Colon (tissue), 2 donors: ENCODE measurements around the gene KIAA1614.
"Not testable (repeated sequence)": the region's sequence is repeated elsewhere in the genome, so short reads cannot be mapped to it uniquely, and the experiment has no call there.

Experiments used
- FAIRE-seq: peaks from 2 replicates; lab custom pipeline; 2012; peaks lifted over from hg19 to GRCh38; lab: Jason Lieb, UNC
- donor health status: control.
- donor health status: control.

KIAA1614 gene

GRCh38 chr1:180941518-180942275 lies 29.0 kb downstream of the KIAA1614 start:
- no peak for FAIRE-seq

- FAIRE-seq = no peak
Observed at GRCh38 chr1:180945151-180945550, 32.5 kb downstream of the KIAA1614 start.

GRCh38 chr1:180945551-180945950 lies 32.9 kb downstream of the KIAA1614 start:
- FAIRE-seq = no peak

DNA sequence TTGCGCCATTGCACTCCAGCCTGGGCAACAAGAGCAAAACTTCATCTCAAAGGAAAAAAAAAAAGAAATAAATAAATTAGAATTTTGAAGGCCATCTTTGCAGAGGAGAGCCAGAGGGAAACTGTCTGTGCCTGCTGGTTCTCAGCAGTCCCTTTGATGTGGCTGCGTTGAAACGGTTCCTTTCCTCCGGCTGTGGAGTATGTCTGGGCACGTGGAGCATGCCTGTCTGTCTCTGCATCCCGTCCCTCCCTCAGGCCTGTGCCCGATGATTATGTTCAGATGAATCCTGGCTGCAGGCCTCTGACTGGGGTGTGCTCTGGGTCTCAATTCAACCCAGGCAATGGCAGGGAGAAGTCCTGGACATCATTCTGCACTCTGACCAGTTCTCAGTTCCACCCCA lies 33.4 kb downstream of the KIAA1614 start:
- FAIRE-seq = no peak

DNA sequence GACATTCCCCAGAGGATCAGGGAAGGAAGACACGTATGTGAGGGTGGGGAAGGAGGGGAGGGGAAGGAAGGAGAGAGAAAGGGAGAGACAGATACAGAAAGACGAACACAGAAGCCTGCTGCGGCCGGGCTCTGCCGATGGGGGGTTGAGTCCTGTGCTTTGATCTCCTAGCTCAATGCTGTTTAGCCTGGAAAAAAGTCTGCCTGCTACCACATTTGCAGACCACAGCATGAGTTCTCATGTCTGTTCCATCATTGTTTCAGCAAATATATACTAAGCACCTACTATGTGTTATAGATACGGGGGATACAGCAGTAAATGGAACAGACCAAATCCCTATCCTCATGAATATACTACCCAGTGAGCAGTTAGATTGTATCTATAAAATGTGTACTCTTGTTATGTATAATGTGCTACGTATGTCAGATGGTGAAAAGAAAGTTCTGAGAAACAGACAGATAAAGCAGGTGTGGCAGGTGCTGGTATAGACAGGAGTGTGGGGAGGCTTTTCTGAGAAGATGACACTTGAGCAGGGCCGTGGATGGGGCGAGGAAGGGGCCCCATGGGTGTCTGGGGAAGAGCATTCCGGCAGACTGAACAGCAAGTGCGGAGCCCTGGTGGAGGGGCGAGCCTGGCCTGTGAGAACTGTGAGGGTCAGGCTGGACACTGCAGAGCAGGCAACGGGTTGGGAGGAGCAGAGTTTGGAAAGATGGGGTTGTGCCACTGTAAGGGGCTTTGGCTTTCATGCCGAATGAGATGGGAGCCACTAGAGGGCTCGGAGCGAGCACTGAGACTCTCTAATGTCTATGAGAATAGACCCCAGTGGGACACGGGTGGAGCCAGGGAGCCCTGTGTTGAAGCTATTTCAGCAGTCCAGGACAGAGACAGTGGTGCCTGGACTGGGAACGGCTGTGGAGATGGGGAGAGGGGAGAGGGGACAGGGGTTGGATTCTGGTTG lies 34.1 kb downstream of the KIAA1614 start:
- no peak for FAIRE-seq

- no peak for FAIRE-seq
Observed at GRCh38 chr1:180947499-180947885, 34.8 kb downstream of the KIAA1614 start.

- no peak for FAIRE-seq
Observed at GRCh38 chr1:180947901-180948640, 35.4 kb downstream of the KIAA1614 start.

DNA sequence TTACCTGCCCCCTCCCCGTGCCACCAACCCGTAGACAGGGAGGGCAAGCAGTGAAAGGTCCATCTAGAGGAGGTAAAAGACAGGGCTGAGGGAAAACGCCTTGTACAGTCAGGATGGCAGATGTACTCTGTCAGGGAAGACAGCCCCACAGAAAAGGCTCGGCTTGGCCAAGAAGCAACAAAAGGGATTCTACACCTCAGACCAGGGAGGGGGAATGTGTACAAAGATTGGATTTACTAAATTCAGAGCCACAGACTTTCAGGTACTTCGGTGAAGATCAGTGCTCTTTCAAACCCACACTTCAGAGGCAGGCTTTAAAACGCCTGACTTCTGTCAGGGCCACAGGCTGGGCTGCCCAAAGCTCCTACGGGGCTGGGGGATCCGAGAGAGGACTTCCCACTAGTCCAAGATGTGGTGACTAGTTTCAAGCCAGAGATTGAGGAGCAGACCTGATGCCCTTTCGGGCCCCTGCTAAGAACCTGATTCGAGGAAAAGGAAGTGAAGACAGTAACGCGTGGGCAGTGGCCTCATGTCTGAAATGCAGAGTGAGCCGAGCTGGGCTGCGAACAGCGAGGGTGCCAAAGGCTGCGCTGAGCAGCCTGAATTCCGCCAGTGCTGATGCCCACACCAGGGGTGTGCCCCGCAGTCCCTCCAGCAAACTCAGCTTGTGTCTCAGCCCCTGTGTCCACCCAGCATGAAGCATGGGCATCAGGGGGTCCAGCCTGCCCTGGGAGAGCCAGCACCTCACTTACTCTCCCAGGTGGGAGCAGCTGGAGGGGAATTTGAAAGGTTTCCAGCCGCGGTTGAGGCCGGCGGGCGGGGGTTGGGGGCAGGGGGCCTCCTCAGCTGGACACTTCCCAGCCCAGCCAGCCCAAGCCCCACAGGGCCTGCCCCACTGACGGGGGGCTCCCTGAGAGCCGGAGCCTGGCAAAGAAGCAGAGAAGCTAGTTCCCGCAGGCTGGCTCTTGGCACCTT lies 36.2 kb downstream of the KIAA1614 start:
- FAIRE-seq = no peak

DNA sequence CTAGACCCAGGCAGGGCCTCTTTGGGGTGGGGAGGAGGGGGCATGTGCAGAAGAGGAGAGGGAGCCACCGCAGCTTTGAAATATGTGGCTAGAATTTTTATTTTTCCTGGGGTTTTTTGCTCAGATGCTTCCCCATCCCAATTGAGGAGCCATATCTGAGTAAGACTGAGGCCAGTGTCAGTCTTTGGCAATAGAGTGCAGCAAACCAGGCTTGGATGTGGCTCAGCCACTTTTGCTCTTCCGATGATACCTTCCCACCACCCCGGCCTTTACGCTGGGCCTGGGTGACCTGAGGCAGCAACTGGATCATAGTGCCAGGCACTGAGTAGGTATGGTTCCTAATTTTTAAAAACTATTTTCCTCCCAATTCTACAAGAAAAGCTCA lies 36.9 kb downstream of the KIAA1614 start:
- FAIRE-seq = no peak

GRCh38 chr1:180950321-180950720 lies 37.6 kb downstream of the KIAA1614 start:
- FAIRE-seq = no peak

DNA sequence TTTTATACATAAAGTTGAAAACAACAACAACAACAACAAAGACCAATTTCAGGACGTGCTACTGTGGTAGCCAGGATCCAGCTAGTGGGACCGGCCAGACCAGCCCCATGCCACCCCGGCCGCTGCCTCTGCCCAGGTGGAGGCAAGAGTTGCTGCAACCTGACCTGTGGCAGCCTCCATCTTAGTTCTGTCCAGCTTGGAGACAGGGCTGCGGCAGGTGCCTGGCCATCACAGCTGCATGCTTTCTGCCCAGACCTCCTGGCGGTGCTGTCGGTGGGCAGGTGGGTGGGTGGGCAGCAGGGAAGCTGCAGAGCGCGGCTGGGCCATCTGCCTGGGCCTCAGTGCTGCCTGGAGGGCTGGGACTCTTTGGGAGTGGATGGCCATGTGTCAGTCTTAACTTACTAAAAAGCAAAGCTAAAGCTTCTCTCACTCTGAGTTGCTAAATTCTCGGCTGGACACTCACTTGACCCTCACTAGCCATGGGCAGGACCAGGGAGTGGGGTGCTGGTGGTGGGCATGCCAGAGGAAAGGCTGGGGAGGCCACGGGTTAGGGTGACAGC lies 38.6 kb downstream of the KIAA1614 start:
- FAIRE-seq = no peak

- FAIRE-seq = no peak
Observed at GRCh38 chr1:180951836-180952656, 39.3 kb downstream of the KIAA1614 start.

- FAIRE-seq = no peak
Observed at GRCh38 chr1:180952657-180953013, 39.9 kb downstream of the KIAA1614 start.

DNA sequence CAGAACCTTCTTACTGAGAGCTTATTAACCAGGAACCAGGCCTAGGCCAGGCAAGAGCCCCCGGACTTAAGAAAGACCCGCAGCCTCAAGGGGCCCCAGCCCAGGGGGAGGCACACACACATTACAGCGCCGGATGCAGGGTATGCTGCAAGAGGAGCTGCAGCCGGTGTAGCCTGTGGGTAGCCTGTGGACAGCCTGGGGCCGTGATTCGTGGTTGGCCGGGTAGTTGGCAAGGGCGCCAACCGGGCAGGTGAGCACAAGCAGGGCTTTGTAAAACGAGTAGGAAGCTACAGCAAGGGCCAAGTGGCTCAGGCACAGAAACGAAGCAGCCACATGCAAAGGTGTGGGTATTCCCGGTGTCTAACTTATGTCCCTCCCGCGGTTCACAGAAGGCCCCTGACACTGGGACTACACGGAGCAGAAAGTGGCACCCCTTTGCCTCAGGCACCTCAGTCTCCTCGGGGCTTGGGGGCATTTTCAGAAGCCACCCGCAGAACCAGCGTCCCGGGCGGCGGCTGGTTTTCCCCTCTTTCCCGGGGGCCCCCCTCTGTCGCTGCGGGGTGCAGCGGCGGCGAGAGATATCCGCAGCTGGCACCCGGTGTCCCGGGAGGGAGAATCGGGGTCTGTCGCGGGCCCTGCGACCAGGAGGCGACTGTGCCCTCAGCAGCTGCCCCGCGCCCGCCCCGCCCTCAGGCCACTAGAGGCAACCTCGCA lies 40.8 kb downstream of the KIAA1614 start:
- no peak for FAIRE-seq

DNA sequence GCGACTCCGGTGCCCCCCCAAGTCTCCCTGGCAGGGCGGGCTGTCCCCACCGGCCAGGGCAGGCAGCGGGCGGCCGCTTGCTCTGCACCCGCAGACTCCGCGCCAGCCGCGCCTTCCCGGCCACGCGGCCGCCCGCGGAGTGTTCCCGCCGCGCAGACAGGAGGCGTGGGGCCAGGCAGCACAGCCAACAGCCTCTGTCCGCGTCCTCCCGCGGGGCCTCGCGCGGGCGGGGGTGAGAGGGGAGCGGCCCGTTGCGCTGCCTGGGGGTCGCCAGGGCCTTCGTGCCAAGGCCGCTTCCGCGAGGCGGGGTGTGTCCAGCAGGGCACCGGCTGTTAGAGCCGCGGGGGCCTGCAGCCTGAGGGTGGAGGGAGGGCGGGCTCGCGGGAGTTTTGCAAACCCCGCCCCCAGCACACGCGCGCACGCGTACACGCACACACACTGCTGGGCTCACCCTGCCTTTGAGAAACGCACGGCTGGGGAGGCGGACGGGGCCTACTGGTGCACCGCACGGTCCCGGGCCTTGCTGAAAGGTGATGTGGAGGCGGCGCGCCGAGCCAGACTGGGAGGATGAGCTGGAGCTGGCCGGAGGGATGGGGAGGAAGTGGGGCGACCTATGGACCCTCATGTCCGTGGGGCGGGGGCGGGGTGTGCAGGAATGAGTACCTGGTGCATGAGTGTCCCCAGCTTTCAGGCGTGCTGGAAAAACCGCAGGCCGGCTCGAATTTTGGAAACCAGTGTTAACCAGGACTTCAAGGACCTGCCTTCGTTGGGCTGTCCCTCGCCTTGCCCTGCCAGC lies 41.5 kb downstream of the KIAA1614 start:
- FAIRE-seq = no peak

DNA sequence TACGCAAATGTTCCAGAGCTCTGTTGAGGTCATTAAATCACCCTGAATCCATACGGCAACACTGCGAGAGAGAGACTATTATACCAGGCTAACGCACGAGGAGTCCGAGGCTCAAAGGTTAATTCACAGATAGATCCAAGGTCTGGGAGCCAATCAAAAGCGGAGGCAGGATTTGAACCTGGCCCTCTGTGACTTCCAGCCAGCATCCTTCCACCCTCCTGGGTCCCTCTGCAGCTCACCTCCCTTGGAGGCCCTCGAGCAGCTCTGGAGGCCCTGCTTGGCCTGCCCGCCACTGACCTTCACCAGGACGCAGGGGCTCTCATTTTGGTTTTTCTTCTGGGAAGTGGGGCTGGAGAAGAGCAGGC lies 42.1 kb downstream of the KIAA1614 start:
- FAIRE-seq = no peak

DNA sequence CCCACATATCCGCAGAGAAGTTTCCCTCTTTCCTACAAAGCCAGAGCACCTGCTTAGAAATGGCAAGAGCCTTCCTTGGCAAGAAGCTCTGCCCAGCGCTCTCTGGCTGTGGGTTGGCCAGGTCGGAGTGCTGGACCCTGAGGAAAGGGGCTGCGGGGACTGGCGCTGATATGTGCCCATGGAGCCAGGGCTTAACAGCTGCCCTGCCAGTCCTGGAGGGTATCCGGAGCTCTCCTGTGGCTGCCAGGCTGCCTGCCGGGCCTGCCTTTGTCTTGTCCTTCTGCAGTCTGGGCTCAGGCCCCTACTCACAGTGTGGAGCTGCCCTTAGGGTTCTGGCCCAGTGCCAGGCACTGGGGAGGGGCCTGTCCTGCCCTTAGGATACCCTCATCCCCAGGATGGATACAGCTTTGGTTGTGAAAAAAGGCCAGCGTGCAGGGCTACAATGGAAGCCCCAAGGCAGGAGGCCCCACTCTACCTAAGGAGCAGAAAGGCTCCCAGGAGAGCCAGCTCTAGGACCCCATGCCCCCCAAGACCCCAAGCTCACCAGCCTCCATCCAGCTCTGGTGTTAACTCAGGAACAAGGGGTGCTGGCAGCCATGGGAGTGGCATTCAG lies 43.4 kb downstream of the KIAA1614 start:
- no peak for FAIRE-seq

DNA sequence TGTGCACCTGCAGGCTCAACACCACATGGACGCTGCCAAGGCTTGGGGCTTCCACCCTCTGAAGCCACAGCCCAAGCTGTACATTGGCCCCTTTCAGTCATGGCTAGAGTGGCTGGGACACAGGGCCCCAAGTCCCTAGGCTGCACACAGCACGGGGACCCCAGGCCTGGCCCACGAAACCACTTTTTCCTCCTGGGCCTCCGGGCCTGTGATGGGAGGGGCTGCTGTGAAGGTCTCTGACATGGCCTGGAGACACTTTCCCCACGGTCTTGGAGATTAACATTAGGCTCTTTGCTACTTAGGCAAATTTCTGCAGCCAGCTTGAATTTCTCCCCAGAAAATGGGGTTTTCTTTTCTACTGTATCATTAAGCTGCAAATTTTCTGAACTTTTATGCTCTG lies 46.9 kb downstream of the KIAA1614 start:
- FAIRE-seq = not testable (repeated sequence)
